ENCODE data around the gene F5.
A peak's percentile ranks its signal among the peaks of the same experiment; 100 is the strongest.

F5 gene

GRCh38 chr1:169472738-169473137 lies 113.5 kb downstream of the F5 start:
- H3K14ac ChIP-seq (ENCODE audit: low read length in 2 of 2): no peak overlapping the region
- H3K9ac ChIP-seq (ENCODE audit: low read length): no peak overlapping the region
- H3K27me3 ChIP-seq (ENCODE audit: control insufficient read depth in 1 of 2, insufficient read depth in 1 of 2, low read length in 2 of 2): no peaks in the 10 kb centered on the region

DNA sequence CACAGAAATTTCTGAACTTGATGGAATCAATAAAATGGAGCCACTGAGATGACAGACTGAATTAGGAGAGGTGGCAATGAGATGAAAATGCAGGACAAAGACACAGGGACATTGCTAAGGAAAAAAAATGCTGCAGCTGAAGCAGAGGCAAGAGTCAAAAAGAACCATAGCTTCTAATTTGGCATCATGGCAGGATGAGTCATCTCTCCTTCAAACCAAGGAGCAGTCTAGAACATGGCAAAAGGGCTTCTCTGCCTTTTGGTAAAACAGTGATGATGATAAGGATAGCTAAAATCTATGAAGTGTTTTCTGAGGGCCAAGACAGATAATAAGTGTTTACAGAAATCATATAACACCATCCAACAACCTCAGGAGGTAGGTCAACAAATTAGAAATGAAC lies 117.3 kb downstream of the F5 start:
- H4K91ac ChIP-seq (ENCODE audit: low read length): no peak overlapping the region
- no peak overlapping the region for H3K9ac ChIP-seq (ENCODE audit: low read length)
- peaks cover 2% of the 10 kb centered on the region for H3K79me1 ChIP-seq (replicated peaks; ENCODE audit: low read length, poor library complexity, severe bottlenecking)
- no peaks in the 10 kb centered on the region for H3K4me1 ChIP-seq (ENCODE audit: control insufficient read depth, insufficient read depth, low read depth, low read length)
- H4K8ac ChIP-seq (ENCODE audit: low read length): no peak overlapping the region
- no peaks in the 10 kb centered on the region for H3K27me3 ChIP-seq (ENCODE audit: control insufficient read depth in 1 of 2, insufficient read depth in 1 of 2, low read length in 2 of 2)
- no peak for DNase-seq
- H3K9me3 ChIP-seq (ENCODE audit: control insufficient read depth, low read length): no peaks in the 10 kb centered on the region
- no peak overlapping the region for H3K27ac ChIP-seq (ENCODE audit: low read length, poor library complexity, severe bottlenecking)
- H2AFZ ChIP-seq (ENCODE audit: low read depth, low read length): no peak overlapping the region
- peaks cover 0 to 64% of the 10 kb centered on the region in 2 experiments for H3K36me3 ChIP-seq (ENCODE audit: control insufficient read depth in 1 of 2, insufficient read depth in 2 of 2, low read depth in 1 of 2, low read length in 2 of 2)
- H3K23ac ChIP-seq (ENCODE audit: low read length in 2 of 2): no peak overlapping the region
- no peak overlapping the region for H3K14ac ChIP-seq (ENCODE audit: low read length in 2 of 2)
- no peak overlapping the region for H2AK5ac ChIP-seq (ENCODE audit: low read length, severe bottlenecking)
- H3K4ac ChIP-seq (ENCODE audit: low read depth in 1 of 2, low read length in 2 of 2): no peak overlapping the region
- no peak overlapping the region for H3K4me2 ChIP-seq (ENCODE audit: low read length, poor library complexity, severe bottlenecking)
- H3K18ac ChIP-seq (ENCODE audit: low read depth in 1 of 2, low read length in 2 of 2): no peak overlapping the region
- no peak overlapping the region for H3K4me3 ChIP-seq (ENCODE audit: insufficient read depth in 1 of 2, low read depth in 1 of 2, low read length in 2 of 2)
- no peak overlapping the region for H2BK12ac ChIP-seq (ENCODE audit: low read length in 2 of 2)
- H2BK5ac ChIP-seq (ENCODE audit: low read depth, low read length, poor library complexity, severe bottlenecking): no peak overlapping the region
- H2BK120ac ChIP-seq (ENCODE audit: low read depth, low read length): no peak overlapping the region
- no peak overlapping the region for H2BK15ac ChIP-seq (ENCODE audit: low read depth, poor library complexity, severe bottlenecking)

More at GRCh38 chr1:169472738-169473137, 113.5 kb downstream of the F5 start:
- no peak overlapping the region for H2BK15ac ChIP-seq (ENCODE audit: low read depth, poor library complexity, severe bottlenecking)
- no peak overlapping the region for H3K23ac ChIP-seq (ENCODE audit: low read length in 2 of 2)
- WGBS: no CpG with 5 or more reads among the region's 3 CpGs
- no peak overlapping the region for H2AFZ ChIP-seq (ENCODE audit: low read depth, low read length)
- H3K36me3 ChIP-seq (ENCODE audit: control insufficient read depth in 1 of 2, insufficient read depth in 2 of 2, low read depth in 1 of 2, low read length in 2 of 2): peaks cover 0 to 48% of the 10 kb centered on the region in 2 experiments
- no peak for DNase-seq
- no peaks in the 10 kb centered on the region for H3K4me1 ChIP-seq (ENCODE audit: control insufficient read depth, insufficient read depth, low read depth, low read length)
- no peak overlapping the region for H2BK12ac ChIP-seq (ENCODE audit: low read length in 2 of 2)
- H3K4me2 ChIP-seq (ENCODE audit: low read length, poor library complexity, severe bottlenecking): no peak overlapping the region
- H3K79me1 ChIP-seq (replicated peaks; ENCODE audit: low read length, poor library complexity, severe bottlenecking): peaks cover 10% of the 10 kb centered on the region
- H2BK5ac ChIP-seq (ENCODE audit: low read depth, low read length, poor library complexity, severe bottlenecking): no peak overlapping the region
- H4K8ac ChIP-seq (ENCODE audit: low read length): no peak overlapping the region
- no peak overlapping the region for H3K18ac ChIP-seq (ENCODE audit: low read depth in 1 of 2, low read length in 2 of 2)
- no peaks in the 10 kb centered on the region for H3K9me3 ChIP-seq (ENCODE audit: control insufficient read depth, low read length)
- H3K4me3 ChIP-seq (ENCODE audit: insufficient read depth in 1 of 2, low read depth in 1 of 2, low read length in 2 of 2): no peak overlapping the region
- no peak overlapping the region for H4K91ac ChIP-seq (ENCODE audit: low read length)
- H2AK5ac ChIP-seq (ENCODE audit: low read length, severe bottlenecking): no peak overlapping the region
- no peak overlapping the region for H3K27ac ChIP-seq (ENCODE audit: low read length, poor library complexity, severe bottlenecking)
- no peak overlapping the region for H3K4ac ChIP-seq (ENCODE audit: low read depth in 1 of 2, low read length in 2 of 2)
- H2BK120ac ChIP-seq (ENCODE audit: low read depth, low read length): no peak overlapping the region

DNA sequence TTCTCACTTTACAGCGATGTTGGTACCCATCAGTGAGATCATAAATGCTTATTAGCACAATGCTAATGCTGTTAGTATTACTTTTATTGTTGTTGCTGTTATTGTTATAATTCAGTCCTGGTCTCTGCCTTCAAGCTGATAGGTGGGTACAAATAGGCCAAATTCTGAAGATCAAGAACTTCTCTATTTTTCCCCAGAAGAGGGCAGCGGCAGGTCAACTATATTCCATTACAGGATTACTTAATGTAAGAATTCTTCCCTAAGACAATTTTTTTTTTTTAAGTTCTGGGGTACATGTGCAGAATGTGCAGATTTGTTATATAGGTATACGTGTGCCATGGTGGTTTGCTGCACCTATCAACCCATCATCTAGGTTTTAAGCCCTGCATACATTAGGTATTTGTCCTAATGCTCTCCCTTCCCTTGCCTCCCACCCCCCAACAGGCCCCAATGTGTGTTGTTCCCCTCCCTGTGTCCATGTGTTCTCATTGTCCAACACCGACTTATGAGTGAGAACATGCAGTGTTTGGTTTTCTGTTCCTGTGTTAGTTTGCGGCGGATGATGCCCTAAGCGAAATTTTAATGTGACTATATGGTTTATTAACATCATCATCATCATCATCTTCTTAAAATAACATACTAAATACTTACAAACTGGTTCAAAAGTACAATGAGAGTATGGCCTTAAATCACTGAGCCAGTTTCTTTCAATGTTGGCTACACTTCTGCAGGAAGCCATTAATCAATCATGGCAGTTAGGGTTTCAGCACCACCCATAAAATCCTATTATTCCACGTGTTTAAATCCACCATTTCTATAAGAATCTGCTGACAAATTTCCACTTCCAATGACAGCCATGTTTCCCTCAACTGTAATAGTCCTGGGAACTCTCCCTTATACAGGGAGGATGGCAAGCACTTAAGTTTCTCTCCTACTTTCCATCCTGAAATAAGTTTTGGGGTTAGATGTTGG lies 119.7 kb downstream of the F5 start:
- WGBS: 76% methylated on average over 3 of the region's 8 CpGs
- Histone ChIP-seq H2BK120ac (ENCODE audit: low read depth, low read length) (no peak overlapping the region), H3K4me2 (ENCODE audit: low read length, poor library complexity, severe bottlenecking) (no peak overlapping the region)

DNA sequence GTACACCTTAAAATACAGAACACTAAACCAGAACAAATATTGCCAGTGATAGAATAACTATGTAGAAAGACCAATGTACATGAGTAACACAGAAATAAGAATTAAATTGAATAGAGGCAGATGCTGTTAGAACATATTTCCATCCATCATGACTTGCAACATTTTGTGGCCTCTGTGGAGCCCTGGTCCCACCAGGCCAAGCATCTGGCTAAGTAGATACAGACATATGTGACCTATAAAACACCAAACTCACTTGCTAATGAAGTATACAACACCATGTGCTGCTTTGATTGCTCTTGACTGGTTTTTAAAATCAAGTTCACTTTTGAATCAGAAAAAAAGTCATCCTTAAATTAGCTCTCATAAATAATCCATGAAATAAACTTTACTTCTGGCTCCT lies 121.0 kb downstream of the F5 start:
- Histone ChIP-seq H3K9me3 (ENCODE audit: control insufficient read depth, low read length) (no peaks in the 10 kb centered on the region), H3K4ac (ENCODE audit: low read depth in 1 of 2, low read length in 2 of 2) (no peak overlapping the region), H3K14ac (ENCODE audit: low read length in 2 of 2) (no peak overlapping the region), H3K18ac (ENCODE audit: low read depth in 1 of 2, low read length in 2 of 2) (no peak overlapping the region), H2BK5ac (ENCODE audit: low read depth, low read length, poor library complexity, severe bottlenecking) (no peak overlapping the region), H2BK12ac (ENCODE audit: low read length in 2 of 2) (no peak overlapping the region), H2AK5ac (ENCODE audit: low read length, severe bottlenecking) (no peak overlapping the region), H3K27ac (ENCODE audit: low read length, poor library complexity, severe bottlenecking) (no peak overlapping the region), H3K79me1 (replicated peaks; ENCODE audit: low read length, poor library complexity, severe bottlenecking) (peaks cover 2% of the 10 kb centered on the region), H3K4me2 (ENCODE audit: low read length, poor library complexity, severe bottlenecking) (no peak overlapping the region), H3K36me3 (ENCODE audit: control insufficient read depth in 1 of 2, insufficient read depth in 2 of 2, low read depth in 1 of 2, low read length in 2 of 2) (peaks cover 0 to 57% of the 10 kb centered on the region in 2 experiments), H2BK15ac (ENCODE audit: low read depth, poor library complexity, severe bottlenecking) (no peak overlapping the region), H3K4me1 (ENCODE audit: control insufficient read depth, insufficient read depth, low read depth, low read length) (no peaks in the 10 kb centered on the region), H2AFZ (ENCODE audit: low read depth, low read length) (no peak overlapping the region), H3K23ac (ENCODE audit: low read length in 2 of 2) (no peak overlapping the region), H2BK120ac (ENCODE audit: low read depth, low read length) (no peak overlapping the region), H4K8ac (ENCODE audit: low read length) (no peak overlapping the region), H3K4me3 (ENCODE audit: insufficient read depth in 1 of 2, low read depth in 1 of 2, low read length in 2 of 2) (no peak overlapping the region), H4K91ac (ENCODE audit: low read length) (no peak overlapping the region), H3K9ac (ENCODE audit: low read length) (no peak overlapping the region), H3K27me3 (ENCODE audit: control insufficient read depth in 1 of 2, insufficient read depth in 1 of 2, low read length in 2 of 2) (no peaks in the 10 kb centered on the region)
- no peak for DNase-seq

More for the DNA sequence above, 119.7 kb downstream of the F5 start:
- Histone ChIP-seq H2AK5ac (ENCODE audit: low read length, severe bottlenecking) (no peak overlapping the region), H3K27me3 (ENCODE audit: control insufficient read depth in 1 of 2, insufficient read depth in 1 of 2, low read length in 2 of 2) (no peaks in the 10 kb centered on the region), H3K27ac (ENCODE audit: low read length, poor library complexity, severe bottlenecking) (no peak overlapping the region), H4K91ac (ENCODE audit: low read length) (no peak overlapping the region), H3K4ac (ENCODE audit: low read depth in 1 of 2, low read length in 2 of 2) (no peak overlapping the region), H3K9ac (ENCODE audit: low read length) (no peak overlapping the region), H3K79me1 (replicated peaks; ENCODE audit: low read length, poor library complexity, severe bottlenecking) (peaks cover 2% of the 10 kb centered on the region), H2AFZ (ENCODE audit: low read depth, low read length) (no peak overlapping the region), H2BK5ac (ENCODE audit: low read depth, low read length, poor library complexity, severe bottlenecking) (no peak overlapping the region), H3K23ac (ENCODE audit: low read length in 2 of 2) (no peak overlapping the region), H3K18ac (ENCODE audit: low read depth in 1 of 2, low read length in 2 of 2) (no peak overlapping the region), H3K36me3 (ENCODE audit: control insufficient read depth in 1 of 2, insufficient read depth in 2 of 2, low read depth in 1 of 2, low read length in 2 of 2) (peaks cover 0 to 59% of the 10 kb centered on the region in 2 experiments), H2BK15ac (ENCODE audit: low read depth, poor library complexity, severe bottlenecking) (no peak overlapping the region), H4K8ac (ENCODE audit: low read length) (no peak overlapping the region), H3K4me1 (ENCODE audit: control insufficient read depth, insufficient read depth, low read depth, low read length) (no peaks in the 10 kb centered on the region), H2BK12ac (ENCODE audit: low read length in 2 of 2) (no peak overlapping the region), H3K4me3 (ENCODE audit: insufficient read depth in 1 of 2, low read depth in 1 of 2, low read length in 2 of 2) (no peak overlapping the region), H3K14ac (ENCODE audit: low read length in 2 of 2) (no peak overlapping the region), H3K9me3 (ENCODE audit: control insufficient read depth, low read length) (no peaks in the 10 kb centered on the region)
- DNase-seq: peak; percentile 62
